OCI-LY7 (cell line): ENCODE measurements around the gene AZI2. TPM values are rescaled to one million over a fixed set of nuclear protein-coding genes. Genes with fewer than 3 reads are reported as not detected.

Experiments used
- BruUV-seq: library from RNA; stranded (reverse); fragments of 400-500 nt; replicated peaks from 2 replicates; lab custom pipeline; 2021; lab: Mats Ljungman, UMichigan
- CTCF ChIA-PET: fragments of 300-600 bp; sonication (Branson Sonifier 250); formaldehyde crosslinking; loops from one replicate; lab custom pipeline; 2022; ENCODE audit warnings: antibody characterized with exemption; ENCODE audit not compliant: unreplicated experiment; lab: Charles Lee
- POLR2A ChIA-PET: fragments of 300-600 bp; sonication (Branson Sonifier 250); formaldehyde crosslinking; loops from one replicate; lab custom pipeline; 2022; ENCODE audit warnings: antibody characterized with exemption; lab: Charles Lee
- DNase-seq: peaks from one replicate; pipeline ENCODE4 v3.0.0-alpha.2; 2015; ENCODE audit warnings: low spot score
- H2AFZ ChIP-seq: fragments of 200-600 bp; sonication (generic), shearing (Covaris generic); 2 replicates; pipeline ENCODE4 v1.6.1; 2014; ENCODE audit warnings: mild to moderate bottlenecking, antibody characterized with exemption, low read length, moderate library complexity
- H3K27ac ChIP-seq: fragments of 200-600 bp; sonication (generic); 2 replicates; pipeline ENCODE4 v1.5.1; 2014; ENCODE audit warnings: mixed run types, low read depth, mild to moderate bottlenecking, moderate library complexity, low read length, inconsistent platforms; ENCODE audit not compliant: poor library complexity, severe bottlenecking
- H3K36me3 ChIP-seq: fragments of 200-600 bp; sonication (generic); 2 replicates; pipeline ENCODE4 v1.6.1; 2014; ENCODE audit warnings: mild to moderate bottlenecking, antibody characterized with exemption, low read length, moderate library complexity, mixed read lengths; ENCODE audit not compliant: insufficient read depth
- H3K4me1 ChIP-seq: fragments of 200-600 bp; sonication (generic); 2 replicates; pipeline ENCODE4 v1.5.1; 2014; ENCODE audit warnings: mild to moderate bottlenecking, low read length; ENCODE audit not compliant: insufficient read depth, poor library complexity, severe bottlenecking
- H3K4me2 ChIP-seq: fragments of 200-600 bp; sonication (generic); 2 replicates; pipeline ENCODE4 v1.6.1; 2014; ENCODE audit warnings: mild to moderate bottlenecking, low read length
- H3K4me3 ChIP-seq: fragments of 200-600 bp; sonication (generic); 2 replicates; pipeline ENCODE4 v1.5.1; 2014; ENCODE audit warnings: mild to moderate bottlenecking, low read depth, low read length; ENCODE audit not compliant: poor library complexity, severe bottlenecking
- H3K79me2 ChIP-seq: fragments of 200-600 bp; sonication (generic); 2 replicates; pipeline ENCODE4 v1.6.1; 2016; ENCODE audit warnings: low read depth, mild to moderate bottlenecking, low read length, moderate library complexity, mixed read lengths; ENCODE audit not compliant: insufficient read depth
- H3K9me2 ChIP-seq: fragments of 200-600 bp; sonication (generic); 2 replicates; pipeline ENCODE4 v1.6.1; 2016; ENCODE audit warnings: mild to moderate bottlenecking, low read length, mixed read lengths; ENCODE audit not compliant: insufficient read depth
- H3K9me3 ChIP-seq: fragments of 200-600 bp; sonication (generic); 2 replicates; pipeline ENCODE4 v1.6.1; 2014; ENCODE audit warnings: mild to moderate bottlenecking, mixed run types, low read length, mixed read lengths
- H4K20me1 ChIP-seq: fragments of 200-600 bp; sonication (generic); 2 replicates; pipeline ENCODE4 v1.6.1; 2014; ENCODE audit warnings: mild to moderate bottlenecking, antibody characterized with exemption, low read length, moderate library complexity, mixed read lengths; ENCODE audit not compliant: insufficient read depth
- CTCF ChIP-seq: fragments of 200-600 bp; sonication (generic); conservative IDR thresholded peaks from 2 replicates; pipeline ENCODE4 v1.5.1; 2014; ENCODE audit warnings: mild to moderate bottlenecking, antibody characterized with exemption, low read length, moderate library complexity, mixed read lengths
- EZH2phosphoT487 ChIP-seq: fragments of 200-600 bp; sonication (generic); IDR thresholded peaks from 2 replicates; pipeline ENCODE4 v1.6.1; 2018; ENCODE audit warnings: low read depth, borderline replicate concordance, mild to moderate bottlenecking, mixed run types, antibody characterized with exemption, low read length, moderate library complexity, mixed read lengths
- intact Hi-C: fragments of 100-400 bp; cut with micrococcal nuclease; formaldehyde crosslinking; loops from one replicate; pipeline ENCODE4 v1.10.0; 2022; ENCODE audit not compliant: unreplicated experiment
- total RNA-seq, 2 experiments: library from RNA; depleted of rRNA in 1 of 2; stranded (reverse); fragments of >200 nt in 1 of 2; shearing (Covaris generic) in 1 of 2; gene quantifications; 2 replicates each; pipeline ENCODE4 v1.2.3, GENCODE V29; 2014 to 2022

Gene AZI2
- total RNA-seq, 2 experiments from 2014 or later, result 16.1 to 45.0 TPM

GRCh38 chr3:28295898-28296490 lies 52.6 kb downstream of the AZI2 start:
- H3K4me3 ChIP-seq, result no peak overlapping the region
- H3K4me2 ChIP-seq, result no peak overlapping the region
- no peaks in the 10 kb centered on the region for H3K9me3 ChIP-seq
- H3K4me1 ChIP-seq, result no peaks in the 10 kb centered on the region
- no peaks in the 10 kb centered on the region for H3K79me2 ChIP-seq
- no peaks in the 10 kb centered on the region for H3K9me2 ChIP-seq
- POLR2A ChIA-PET, result interaction anchor here (0.6 to 0.9 kb wide), 4 partner anchors 9 to 30 kb away, joined by 3 to 4 read pairs (median 4); no protein-coding TSS in a partner anchor
- DNase-seq, result no peak
- intact Hi-C loops, result no loop called here
- no peaks in the 10 kb centered on the region for H4K20me1 ChIP-seq
- CTCF ChIA-PET, result no interaction called here
- TF ChIP-seq CTCF (no peak), EZH2phosphoT487 (no peak)
- H3K27ac ChIP-seq, result no peak overlapping the region
- BruUV-seq, result no TSS peak
- H3K36me3 ChIP-seq, result no peaks in the 10 kb centered on the region
- no peak overlapping the region for H2AFZ ChIP-seq

- POLR2A ChIA-PET, result interaction anchor here (0.7 to 1.1 kb wide), 2 partner anchors 9 to 29 kb away, joined by 3 read pairs; no protein-coding TSS in a partner anchor
- BruUV-seq, result no TSS peak
- no peak for DNase-seq
- no peak overlapping the region for H3K27ac ChIP-seq
- no peaks in the 10 kb centered on the region for H3K79me2 ChIP-seq
- no peaks in the 10 kb centered on the region for H3K9me3 ChIP-seq
- H2AFZ ChIP-seq, result no peak overlapping the region
- H3K4me1 ChIP-seq, result no peaks in the 10 kb centered on the region
- no peak overlapping the region for H3K4me3 ChIP-seq
- intact Hi-C loops, result no loop called here
- TF ChIP-seq CTCF, result no peak
- no peak for TF ChIP-seq EZH2phosphoT487
- CTCF ChIA-PET, result no interaction called here
- H3K36me3 ChIP-seq, result no peaks in the 10 kb centered on the region
- H3K4me2 ChIP-seq, result no peak overlapping the region
- no peaks in the 10 kb centered on the region for H3K9me2 ChIP-seq
- H4K20me1 ChIP-seq, result no peaks in the 10 kb centered on the region
Measured at GRCh38 chr3:28294667-28295413, 53.8 kb downstream of the AZI2 start.

GRCh38 chr3:28292622-28293021 lies 56.0 kb downstream of the AZI2 start:
- intact Hi-C loops, result no loop called here
- POLR2A ChIA-PET, result interaction anchor here (0.5 to 1.0 kb wide), 4 partner anchors 9 to 716 kb away, joined by 3 to 4 read pairs (median 3); no protein-coding TSS in a partner anchor

More at GRCh38 chr3:28292622-28293021, 56.0 kb downstream of the AZI2 start:
- no peak overlapping the region for H3K4me2 ChIP-seq
- CTCF ChIA-PET, result no interaction called here
- no peak overlapping the region for H3K4me3 ChIP-seq
- H4K20me1 ChIP-seq, result no peaks in the 10 kb centered on the region
- H3K27ac ChIP-seq, result no peak overlapping the region
- DNase-seq, result no peak
- H3K4me1 ChIP-seq, result no peaks in the 10 kb centered on the region
- H2AFZ ChIP-seq, result no peak overlapping the region
- H3K9me2 ChIP-seq, result no peaks in the 10 kb centered on the region
- no TSS peak for BruUV-seq
- H3K79me2 ChIP-seq, result no peaks in the 10 kb centered on the region
- H3K36me3 ChIP-seq, result no peaks in the 10 kb centered on the region
- no peaks in the 10 kb centered on the region for H3K9me3 ChIP-seq
- TF ChIP-seq EZH2phosphoT487 (no peak), CTCF (no peak)
